ENCODE measurements around the gene NDUFB8.

GRCh38 chr10:100566561-100566960 lies 36.9 kb upstream of the NDUFB8 start:
- no peak for TF ChIP-seq POLR2A (IDR thresholded peaks at IDR 0.05)
- TF ChIP-seq EP300 (IDR thresholded peaks at IDR 0.05): no peak

Data from tibial nerve (tissue), 3 donors.